Measurements from ENCODE around the gene ARHGAP23.

DNA sequence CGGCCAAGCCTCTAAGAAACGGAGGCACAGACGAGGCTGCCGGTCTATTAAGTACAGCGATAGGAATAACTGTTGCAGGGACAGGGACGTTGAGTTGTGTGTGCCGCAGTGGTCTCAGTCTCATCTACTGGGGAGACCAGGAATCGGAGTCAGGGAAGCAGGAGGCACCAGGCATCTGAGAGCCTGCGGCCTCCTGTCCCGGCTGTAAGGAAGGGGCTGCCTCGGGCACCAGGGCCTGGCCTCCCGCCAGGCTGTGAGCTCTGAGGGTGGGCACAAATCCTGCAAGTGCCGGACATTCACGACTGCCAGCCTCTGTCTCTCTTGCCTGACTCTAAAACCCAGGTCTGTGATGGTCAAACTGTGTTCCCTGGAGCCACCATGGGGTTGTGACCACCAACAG, 76.0 kb downstream of the ARHGAP23 start:
- TF ChIP-seq, protein P1, sequence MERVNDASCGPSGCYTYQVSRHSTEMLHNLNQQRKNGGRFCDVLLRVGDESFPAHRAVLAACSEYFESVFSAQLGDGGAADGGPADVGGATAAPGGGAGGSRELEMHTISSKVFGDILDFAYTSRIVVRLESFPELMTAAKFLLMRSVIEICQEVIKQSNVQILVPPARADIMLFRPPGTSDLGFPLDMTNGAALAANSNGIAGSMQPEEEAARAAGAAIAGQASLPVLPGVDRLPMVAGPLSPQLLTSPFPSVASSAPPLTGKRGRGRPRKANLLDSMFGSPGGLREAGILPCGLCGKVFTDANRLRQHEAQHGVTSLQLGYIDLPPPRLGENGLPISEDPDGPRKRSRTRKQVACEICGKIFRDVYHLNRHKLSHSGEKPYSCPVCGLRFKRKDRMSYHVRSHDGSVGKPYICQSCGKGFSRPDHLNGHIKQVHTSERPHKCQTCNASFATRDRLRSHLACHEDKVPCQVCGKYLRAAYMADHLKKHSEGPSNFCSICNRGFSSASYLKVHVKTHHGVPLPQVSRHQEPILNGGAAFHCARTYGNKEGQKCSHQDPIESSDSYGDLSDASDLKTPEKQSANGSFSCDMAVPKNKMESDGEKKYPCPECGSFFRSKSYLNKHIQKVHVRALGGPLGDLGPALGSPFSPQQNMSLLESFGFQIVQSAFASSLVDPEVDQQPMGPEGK (CRISPR knock-in tag; IDR thresholded peaks at IDR 0.05; ENCODE audit: borderline replicate concordance): no peak
- no peak for TF ChIP-seq ZFP30 (CRISPR knock-in tag; IDR thresholded peaks at IDR 0.05)
- no peak for TF ChIP-seq ZNF70 (CRISPR knock-in tag; IDR thresholded peaks at IDR 0.05)
- no peak for TF ChIP-seq ESRRG (CRISPR knock-in tag; IDR thresholded peaks at IDR 0.05)
- TF ChIP-seq, protein P2, sequence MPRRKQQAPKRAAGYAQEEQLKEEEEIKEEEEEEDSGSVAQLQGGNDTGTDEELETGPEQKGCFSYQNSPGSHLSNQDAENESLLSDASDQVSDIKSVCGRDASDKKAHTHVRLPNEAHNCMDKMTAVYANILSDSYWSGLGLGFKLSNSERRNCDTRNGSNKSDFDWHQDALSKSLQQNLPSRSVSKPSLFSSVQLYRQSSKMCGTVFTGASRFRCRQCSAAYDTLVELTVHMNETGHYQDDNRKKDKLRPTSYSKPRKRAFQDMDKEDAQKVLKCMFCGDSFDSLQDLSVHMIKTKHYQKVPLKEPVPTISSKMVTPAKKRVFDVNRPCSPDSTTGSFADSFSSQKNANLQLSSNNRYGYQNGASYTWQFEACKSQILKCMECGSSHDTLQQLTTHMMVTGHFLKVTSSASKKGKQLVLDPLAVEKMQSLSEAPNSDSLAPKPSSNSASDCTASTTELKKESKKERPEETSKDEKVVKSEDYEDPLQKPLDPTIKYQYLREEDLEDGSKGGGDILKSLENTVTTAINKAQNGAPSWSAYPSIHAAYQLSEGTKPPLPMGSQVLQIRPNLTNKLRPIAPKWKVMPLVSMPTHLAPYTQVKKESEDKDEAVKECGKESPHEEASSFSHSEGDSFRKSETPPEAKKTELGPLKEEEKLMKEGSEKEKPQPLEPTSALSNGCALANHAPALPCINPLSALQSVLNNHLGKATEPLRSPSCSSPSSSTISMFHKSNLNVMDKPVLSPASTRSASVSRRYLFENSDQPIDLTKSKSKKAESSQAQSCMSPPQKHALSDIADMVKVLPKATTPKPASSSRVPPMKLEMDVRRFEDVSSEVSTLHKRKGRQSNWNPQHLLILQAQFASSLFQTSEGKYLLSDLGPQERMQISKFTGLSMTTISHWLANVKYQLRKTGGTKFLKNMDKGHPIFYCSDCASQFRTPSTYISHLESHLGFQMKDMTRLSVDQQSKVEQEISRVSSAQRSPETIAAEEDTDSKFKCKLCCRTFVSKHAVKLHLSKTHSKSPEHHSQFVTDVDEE (CRISPR knock-in tag; IDR thresholded peaks at IDR 0.05): no peak
- TF ChIP-seq, protein P3, sequence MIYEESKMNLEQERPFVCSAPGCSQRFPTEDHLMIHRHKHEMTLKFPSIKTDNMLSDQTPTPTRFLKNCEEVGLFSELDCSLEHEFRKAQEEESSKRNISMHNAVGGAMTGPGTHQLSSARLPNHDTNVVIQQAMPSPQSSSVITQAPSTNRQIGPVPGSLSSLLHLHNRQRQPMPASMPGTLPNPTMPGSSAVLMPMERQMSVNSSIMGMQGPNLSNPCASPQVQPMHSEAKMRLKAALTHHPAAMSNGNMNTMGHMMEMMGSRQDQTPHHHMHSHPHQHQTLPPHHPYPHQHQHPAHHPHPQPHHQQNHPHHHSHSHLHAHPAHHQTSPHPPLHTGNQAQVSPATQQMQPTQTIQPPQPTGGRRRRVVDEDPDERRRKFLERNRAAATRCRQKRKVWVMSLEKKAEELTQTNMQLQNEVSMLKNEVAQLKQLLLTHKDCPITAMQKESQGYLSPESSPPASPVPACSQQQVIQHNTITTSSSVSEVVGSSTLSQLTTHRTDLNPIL (CRISPR knock-in tag; IDR thresholded peaks at IDR 0.05; ENCODE audit: low read depth): no peak
- no peak for TF ChIP-seq SNAI2 (CRISPR knock-in tag; IDR thresholded peaks at IDR 0.05)
- no peak for TF ChIP-seq RARB (CRISPR knock-in tag; IDR thresholded peaks at IDR 0.05)
- TF ChIP-seq, protein P4, sequence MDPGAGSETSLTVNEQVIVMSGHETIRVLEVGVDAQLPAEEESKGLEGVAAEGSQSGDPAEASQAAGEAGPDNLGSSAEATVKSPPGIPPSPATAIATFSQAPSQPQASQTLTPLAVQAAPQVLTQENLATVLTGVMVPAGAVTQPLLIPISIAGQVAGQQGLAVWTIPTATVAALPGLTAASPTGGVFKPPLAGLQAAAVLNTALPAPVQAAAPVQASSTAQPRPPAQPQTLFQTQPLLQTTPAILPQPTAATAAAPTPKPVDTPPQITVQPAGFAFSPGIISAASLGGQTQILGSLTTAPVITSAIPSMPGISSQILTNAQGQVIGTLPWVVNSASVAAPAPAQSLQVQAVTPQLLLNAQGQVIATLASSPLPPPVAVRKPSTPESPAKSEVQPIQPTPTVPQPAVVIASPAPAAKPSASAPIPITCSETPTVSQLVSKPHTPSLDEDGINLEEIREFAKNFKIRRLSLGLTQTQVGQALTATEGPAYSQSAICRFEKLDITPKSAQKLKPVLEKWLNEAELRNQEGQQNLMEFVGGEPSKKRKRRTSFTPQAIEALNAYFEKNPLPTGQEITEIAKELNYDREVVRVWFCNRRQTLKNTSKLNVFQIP (CRISPR knock-in tag; IDR thresholded peaks at IDR 0.05; ENCODE audit: borderline replicate concordance, low read depth): no peak
- TF ChIP-seq TOX (CRISPR knock-in tag; IDR thresholded peaks at IDR 0.05; ENCODE audit: borderline replicate concordance): no peak
- TF ChIP-seq ZFP3 (CRISPR knock-in tag; IDR thresholded peaks at IDR 0.05): no peak

Data from SK-N-SH treated with all-trans-retinoic acid at 6 μM for 48 hours (cell line).